Measurements from ENCODE around the gene DMKN.

The DMKN gene

DNA sequence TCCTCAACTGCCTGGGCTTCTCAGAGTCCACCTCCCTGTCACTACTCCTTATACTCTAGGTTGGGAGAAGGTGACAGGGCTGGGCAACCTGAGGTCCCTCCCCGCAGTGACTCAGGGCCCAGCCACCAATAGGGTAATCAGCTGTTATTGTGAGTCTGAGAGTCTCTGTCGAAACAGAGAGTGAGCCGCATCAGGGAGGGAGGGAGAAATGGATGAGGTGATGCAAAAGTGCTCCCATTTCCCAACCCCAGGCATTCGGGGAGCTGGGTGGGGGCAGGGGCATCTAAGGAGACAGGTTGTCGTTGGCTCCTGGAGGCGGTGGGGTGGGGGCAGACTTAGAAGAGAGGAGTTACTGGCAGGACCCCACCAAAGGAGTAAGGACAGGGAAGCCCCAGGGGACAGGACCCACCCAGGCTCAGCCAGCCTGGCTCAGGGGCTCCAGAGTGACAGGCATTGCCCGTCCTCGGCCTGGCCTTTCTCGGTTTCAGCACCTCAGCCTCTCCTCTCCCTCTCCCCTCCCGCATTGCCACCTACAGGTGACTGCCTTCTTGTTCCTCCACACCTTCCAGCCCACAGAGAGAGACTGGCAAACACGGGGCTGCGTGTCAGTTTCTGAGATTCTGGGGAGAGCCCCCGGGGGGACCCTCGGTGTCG lies at the start of gene DMKN:
TSS of gene DMKN (minus strand) at position 22 of the 654 bp plus-strand sequence. CDS start 174 bp downstream, outside the sequence.
- in situ Hi-C loops (cut with MboI; ENCODE audit: low sequenced_read_pairs), result no loop called here

DNA sequence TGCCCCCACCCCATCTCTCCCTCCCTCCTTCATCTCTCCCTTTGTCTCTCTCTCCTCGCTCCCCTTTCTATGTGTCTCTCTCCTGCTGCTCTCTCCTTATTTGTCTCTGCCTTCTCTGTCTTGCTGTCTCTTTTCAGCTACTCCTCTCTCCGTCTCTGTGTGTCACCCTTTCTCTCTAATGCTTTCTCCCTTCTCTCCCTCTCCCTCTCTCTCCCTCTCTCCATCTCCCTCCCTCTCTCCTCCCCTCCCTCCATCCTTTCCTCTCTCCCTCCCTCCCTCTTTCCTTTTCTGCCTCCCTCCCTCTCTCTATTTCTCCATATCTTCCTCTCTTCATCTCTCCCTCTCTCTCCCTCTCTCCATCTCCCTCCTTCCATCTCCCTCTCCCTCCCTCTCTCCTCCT lies 49.3 kb upstream of the DMKN start:
- in situ Hi-C loops (cut with MboI; ENCODE audit: low sequenced_read_pairs), result no loop called here

DNA sequence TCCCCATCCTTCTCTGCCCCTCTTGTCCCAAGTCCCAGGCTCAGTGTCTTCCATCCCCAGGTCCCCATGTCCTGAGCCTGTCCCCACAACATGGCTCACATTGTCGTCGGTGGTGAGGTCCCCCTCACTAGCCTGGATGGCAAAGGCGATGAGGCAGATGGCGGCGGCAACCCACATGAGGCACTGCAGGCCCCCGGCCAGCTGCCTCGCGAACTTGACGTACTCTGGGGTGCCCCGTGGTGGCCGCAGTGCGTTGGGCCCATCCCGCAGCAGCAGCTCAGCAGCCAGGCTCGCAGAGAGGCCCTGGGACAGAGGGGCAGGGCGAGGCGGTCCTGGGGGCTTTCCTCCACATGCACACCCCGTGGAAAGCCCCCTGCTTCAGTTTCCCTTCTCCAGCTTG lies 48.9 kb upstream of the DMKN start:
- in situ Hi-C loops (cut with MboI; ENCODE audit: low sequenced_read_pairs), result no loop called here

DNA sequence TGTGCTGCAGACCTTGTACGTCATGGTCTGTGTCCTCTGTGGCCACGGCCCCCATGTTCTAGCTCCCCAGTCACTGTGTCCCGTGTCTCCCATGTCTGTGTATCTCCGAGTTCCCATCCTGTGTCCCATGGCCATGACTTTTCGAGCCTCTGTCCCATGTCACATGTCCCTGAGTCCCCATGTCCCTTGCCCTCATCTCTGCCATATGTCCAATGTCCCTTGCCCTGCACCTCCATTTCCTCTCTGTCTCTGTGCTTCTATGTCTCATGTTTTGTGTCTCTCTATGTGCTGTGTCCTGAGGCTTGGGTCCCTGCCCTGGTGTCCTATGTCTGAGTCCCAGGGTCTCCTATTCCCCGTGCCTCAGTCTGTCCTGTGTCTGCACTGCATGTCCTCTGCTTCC lies 48.0 kb upstream of the DMKN start:
- in situ Hi-C loops (cut with MboI; ENCODE audit: low sequenced_read_pairs), result no loop called here

DNA sequence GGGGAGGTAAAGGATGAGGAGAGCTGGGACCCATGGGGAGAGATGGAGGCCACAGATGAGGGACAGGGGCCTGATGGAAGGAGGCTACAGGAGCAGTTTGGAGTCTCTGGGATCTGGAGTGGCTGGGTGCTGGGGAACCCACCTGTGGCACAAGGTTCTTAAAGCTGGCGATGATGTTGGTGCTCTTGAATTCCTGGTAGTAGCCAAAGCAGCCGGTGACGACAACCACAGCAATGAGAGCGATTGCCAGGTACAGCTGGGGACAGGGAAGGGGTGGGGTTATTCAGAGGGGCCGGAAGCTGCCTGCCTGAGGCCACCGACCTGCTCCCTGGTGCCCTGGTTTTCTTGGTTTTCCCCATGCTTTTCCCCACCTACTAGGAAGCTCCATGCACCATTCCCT lies 47.2 kb upstream of the DMKN start:
- in situ Hi-C loops (cut with MboI; ENCODE audit: low sequenced_read_pairs), result no loop called here

DNA sequence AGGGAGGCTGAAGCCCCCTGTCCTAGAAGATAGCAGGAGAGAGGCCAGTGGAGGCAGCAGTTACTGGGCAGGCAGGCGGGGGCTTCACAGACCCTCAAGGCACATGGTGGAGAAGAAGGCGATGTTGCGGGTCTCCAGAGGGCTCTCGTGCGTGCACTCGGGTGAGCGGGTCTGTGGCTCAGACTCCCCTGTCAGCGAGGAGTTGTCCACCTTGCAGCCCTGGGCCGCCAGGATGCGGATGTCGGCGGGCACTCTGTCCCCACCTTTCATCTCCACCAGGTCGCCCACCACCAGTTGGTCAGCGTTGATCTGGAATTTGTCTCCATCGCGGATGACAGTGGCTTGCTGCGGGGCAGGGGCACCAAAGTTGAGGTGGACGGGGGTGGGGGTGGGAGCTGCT lies 46.8 kb upstream of the DMKN start:
- in situ Hi-C loops (cut with MboI; ENCODE audit: low sequenced_read_pairs), result no loop called here

DNA sequence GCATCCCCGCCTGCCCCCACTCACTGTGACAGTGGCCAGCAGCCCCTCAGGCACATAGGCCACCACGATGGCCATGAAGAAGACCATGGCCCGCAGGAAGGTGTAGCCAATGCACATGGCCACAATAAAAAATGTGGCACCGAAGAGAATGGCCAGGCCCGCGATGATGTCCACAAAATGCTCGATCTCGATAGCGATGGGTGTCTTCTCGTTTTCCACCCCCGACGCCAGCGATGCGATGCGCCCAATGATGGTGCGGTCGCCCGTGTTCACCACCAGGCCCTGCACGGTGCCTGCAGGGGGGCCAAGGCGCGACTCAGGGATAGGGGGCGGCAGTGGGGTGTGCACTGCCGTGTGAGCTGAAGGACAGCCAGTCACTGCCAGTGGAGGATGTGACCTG lies 46.3 kb upstream of the DMKN start:
- in situ Hi-C loops (cut with MboI; ENCODE audit: low sequenced_read_pairs), result no loop called here

- in situ Hi-C loops (cut with MboI; ENCODE audit: low sequenced_read_pairs), result no loop called here
These were observed 45.8 kb upstream of the DMKN start for GRCh38 chr19:35559281-35559659.

DNA sequence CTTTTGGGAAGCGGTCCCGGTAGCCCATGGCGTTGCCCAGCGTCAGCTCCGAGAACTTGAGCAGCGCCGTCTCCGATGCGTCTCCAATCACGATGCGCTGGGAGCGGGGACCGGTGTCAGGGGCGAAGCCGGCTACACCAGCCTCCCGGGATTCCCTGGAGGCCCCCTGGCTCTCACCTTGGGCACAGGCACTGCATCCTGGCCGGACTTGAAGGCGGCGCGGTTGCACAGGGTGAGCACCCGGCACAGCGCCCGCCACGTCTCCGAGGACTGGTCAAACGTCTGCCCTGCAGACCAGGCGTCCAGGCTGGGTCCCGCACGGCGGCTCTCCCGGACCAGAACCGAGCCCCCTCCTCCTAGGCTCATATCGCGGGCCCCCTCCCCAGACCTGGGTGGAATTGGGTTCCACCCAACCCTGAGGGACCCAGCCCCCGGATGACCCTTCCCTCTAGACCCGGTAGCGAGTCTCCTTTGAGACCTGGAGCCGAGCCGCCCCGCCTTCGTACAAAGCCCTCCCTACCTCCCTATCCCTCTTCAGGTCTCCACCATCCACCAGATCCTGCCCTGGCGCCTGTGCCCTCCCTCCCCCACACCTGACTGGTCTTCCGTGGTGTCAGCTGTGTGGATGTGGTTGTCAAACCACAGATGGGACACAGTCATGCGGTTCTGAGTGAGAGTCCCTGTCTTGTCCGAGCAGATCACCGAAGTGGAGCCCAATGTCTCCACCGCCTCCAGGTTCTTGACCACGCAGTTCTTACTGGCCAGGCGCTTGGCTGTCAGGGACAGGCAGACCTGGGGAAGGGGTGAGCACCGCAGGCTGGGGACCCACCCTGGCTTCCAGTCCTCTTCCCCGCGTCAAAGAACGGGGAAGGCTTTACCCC lies 45.2 kb upstream of the DMKN start:
- in situ Hi-C loops (cut with MboI; ENCODE audit: low sequenced_read_pairs), result no loop called here

DNA sequence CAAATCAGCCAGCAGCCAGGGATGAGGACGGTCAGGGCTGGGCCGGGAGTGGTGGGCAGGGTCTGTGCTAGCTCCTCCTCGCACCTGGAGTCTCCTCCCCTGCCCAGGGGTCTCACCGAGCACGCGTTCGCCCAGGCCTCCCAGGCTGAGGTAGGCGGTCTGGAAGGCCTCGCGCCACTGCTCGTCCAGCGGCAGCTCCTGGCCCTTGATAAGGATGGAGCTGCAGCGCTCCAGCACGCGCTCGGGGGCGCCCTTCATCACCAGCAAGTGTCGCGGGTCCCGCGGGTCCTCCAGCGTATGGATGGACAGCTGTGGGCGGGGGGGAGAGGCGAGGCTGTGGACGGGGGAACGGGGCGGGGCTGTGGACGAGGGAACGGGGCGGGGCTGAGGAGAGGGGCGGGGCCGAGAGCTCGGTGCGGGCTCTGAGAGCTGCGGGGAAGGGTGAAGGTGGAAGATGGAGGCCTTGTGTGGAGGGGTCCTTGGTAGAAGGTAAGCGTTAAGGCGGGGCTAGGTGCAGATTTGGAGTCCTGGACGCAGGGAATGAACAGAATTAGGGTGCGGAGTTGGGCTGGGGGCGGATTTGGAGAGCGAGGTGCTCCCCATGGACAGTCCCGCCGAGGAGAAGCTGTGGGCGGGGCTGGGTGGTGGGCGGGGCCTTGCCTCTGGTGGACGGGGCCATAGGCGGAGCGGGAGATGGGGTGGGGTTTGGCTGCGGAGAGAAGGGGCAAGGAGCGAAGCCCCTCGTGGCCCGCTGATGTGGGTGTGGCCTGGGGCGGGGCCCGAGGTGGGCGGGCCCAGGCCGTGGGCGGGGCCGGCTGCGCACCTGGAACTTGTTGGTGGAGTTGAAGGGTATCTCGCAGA lies 44.3 kb upstream of the DMKN start:
- in situ Hi-C loops (cut with MboI; ENCODE audit: low sequenced_read_pairs), result no loop called here

DNA sequence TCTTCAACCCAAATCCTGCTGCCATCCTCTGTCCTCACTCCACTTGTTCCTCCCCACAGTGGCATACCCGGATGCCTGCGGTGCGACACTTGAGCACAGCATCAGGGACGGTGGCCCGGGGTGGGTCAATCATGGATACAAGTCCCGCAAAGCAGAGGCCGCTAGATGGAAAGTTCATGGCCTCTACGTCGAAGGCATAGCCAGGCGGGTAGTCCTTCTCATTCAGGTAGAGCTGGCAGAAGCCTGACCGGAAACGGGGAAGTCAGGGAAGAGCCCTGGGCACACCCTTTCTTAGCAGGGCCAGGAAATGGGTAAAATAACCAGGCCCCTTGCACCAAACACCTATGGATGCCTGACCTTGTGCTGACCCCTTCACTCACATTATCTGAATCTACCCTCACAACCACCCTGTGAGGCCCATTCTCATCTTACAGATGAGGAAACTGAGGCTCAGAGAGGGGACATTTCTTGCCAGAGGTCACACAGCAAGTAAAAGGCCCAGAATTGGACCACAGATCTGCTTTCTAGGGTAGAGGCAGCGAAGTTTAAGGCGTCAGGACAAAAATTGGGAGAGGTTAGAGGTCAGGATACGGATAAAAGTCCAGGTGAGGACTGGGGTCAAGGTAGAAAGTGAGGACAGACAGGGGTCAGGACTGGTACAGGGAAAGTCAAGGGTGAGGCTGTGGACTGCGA lies 43.5 kb upstream of the DMKN start:
- in situ Hi-C loops (cut with MboI; ENCODE audit: low sequenced_read_pairs), result no loop called here

DNA sequence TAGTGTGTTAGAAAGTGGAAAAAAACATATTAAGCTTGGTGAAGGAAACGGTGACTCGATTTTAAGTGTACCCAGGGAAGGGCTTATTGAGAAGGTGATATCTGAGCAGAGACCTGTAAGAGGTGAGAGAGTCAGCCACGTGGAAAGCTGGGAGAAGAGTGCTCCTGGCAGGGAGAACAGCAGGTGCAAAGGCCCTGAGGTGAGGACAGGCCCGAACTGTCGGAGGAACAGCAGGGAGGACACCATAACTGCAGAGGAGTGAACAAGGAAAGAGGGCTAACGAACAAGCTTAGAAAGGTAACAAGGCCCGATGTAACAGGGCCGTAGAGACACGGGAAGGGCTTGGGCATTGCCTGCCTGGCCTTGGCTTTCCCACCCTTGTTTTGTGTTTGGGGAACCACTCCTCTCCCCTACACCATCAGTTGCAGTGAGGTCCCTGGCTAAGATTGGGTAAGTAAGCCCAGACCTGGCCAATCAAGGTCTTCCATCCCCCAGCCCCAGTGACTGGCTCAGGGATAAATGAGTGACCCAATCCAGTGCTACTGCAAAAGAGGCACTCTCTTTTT lies 42.7 kb upstream of the DMKN start:
- in situ Hi-C loops (cut with MboI; ENCODE audit: low sequenced_read_pairs), result no loop called here

DNA sequence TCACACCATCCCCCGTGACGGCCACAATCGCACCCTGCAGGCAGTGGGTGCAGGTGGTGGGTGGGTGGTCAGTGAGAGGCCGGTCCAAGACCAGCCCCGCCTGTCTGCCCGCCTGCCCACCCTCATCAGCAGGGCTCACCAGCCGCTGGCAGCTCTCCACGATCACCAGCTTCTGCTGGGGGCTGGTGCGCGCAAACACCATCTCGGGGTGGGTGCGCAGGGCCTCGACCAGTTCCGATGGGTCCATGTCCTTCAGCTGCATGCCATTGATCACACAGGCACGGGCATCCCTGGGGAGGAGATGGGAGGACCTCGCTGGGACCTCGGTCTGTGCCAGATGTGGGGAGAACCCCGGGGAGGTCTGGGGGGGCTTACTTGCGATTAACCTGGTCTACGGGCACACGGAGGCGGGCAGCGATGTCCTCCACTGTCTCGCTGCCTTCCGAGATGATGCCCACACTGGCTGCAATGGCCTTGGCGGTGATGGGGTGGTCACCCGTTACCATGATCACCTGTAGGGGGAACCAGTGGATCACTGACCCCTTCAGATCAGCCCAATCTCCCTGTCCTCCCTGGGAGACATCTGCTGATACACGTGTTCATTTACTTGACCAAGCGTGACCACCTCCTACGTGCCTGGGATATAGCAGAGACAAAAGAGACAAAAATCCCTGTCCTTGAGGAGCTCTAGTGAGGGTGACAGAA lies 42.0 kb upstream of the DMKN start:
- in situ Hi-C loops (cut with MboI; ENCODE audit: low sequenced_read_pairs), result no loop called here

GRCh38 chr19:35554076-35554475 lies 40.6 kb upstream of the DMKN start:
- in situ Hi-C loops (cut with MboI; ENCODE audit: low sequenced_read_pairs), result no loop called here

DNA sequence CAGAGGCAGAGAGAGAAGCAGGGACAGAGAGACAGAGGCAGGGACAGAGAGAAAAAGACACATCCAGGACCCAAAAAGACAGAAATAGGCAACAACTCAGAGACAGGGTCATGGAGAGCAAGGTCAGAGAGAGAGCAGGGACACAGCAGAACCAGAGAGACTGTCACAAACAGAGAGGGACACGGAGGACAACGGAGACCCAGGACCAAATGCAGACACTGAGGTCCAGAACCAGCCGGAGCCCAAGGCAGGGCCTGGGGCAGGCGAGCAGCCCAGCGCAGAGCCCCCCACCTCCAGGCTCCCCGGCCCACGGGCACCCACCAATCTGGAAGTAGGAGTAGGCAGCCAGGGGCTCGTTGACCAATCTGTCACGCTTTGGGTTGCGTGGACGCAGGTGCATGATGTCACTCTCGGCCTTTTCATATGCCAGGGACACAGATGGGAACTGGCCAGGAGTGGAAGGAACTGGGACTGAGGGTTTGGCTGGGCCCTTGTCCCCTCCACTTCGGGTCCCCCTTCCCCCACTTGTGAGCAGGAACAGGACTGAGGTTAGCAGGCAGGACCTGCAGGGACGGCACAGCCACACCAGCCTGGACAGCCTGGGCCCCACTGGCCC lies 40.0 kb upstream of the DMKN start:
- in situ Hi-C loops (cut with MboI; ENCODE audit: low sequenced_read_pairs), result no loop called here

DNA sequence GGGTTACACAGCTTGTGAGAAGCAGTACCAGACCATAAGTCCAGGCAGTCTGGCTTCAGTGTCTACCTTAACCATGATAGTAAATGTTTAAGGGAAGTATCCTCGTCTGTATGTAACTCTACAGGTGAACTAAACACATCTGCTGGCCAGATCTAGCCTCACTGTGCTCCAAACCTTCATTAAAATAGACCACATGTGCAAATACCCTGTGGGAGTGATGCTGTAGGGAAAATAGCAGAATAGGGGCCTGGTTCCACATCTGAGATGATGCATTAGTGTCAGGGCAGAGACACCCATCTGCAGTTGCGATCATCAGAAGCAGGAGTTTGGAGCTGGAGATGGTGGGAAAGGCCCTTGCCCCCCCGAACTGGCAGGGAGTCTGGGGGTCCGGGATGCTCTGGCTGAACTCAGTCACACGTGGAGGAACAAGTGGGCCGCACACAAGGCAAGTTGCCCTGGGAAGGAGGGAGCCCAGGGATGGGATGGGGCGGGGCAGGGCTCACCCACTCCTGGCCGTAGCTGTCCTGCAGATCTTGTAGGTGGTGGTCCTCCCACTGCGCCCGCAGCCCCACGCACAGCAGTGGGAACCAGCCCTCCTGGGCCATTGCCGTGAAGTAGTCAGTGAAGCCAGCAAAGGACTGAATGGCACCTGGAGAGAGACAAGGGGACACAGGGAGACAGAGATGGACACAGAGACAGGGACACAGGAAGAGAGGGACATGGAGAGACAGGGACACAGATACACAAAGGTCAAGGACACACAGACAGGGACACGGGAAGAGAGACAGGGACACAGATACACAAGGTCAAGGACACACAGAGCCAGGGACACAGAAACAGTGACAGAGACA lies 39.3 kb upstream of the DMKN start:
- in situ Hi-C loops (cut with MboI; ENCODE audit: low sequenced_read_pairs), result no loop called here

DNA sequence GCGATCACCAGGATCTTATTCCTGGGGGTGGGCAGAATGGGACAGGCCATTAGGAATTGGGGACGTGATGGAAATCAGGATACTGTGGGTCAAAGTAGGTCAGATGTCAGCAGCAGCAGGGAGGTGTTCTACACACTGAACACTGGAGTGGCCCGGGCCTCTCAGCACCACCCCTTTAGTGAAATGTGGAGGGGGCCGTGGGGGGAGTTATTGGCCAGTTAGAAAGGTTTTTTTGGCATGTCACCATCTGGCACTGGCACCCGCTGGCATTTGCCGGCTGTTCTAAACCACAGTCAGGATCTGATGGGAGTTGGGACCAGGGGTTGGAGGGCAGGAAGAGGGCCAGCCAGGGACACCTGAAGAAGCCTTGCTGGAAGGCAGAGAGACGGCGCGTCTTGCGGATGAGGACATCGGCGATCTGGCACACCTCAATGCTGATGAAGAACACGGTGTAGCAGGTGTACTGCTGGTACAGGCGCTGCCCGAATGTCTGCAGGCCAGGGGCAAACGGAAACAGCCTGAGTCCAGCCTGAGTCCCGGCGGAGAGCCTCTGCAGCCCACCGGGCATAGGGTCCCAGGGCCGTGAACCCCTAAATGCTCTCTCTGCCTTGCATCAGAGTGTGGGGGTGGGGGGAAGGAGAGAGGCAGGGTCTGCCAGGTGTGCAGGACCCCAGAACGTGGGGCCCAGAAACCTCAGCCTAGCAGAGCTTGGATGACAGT lies 37.8 kb upstream of the DMKN start:
- in situ Hi-C loops (cut with MboI; ENCODE audit: low sequenced_read_pairs), result no loop called here

Data from HL-60/S4 treated with retinoic acid at 250 ng/mL for 4 days and 3 days (cell line).